ENCODE data around the gene ADORA2A.
"Not testable (repeated sequence)": the region's sequence is repeated elsewhere in the genome, so short reads cannot be mapped to it uniquely, and the experiment has no call there.

The ADORA2A gene

DNA sequence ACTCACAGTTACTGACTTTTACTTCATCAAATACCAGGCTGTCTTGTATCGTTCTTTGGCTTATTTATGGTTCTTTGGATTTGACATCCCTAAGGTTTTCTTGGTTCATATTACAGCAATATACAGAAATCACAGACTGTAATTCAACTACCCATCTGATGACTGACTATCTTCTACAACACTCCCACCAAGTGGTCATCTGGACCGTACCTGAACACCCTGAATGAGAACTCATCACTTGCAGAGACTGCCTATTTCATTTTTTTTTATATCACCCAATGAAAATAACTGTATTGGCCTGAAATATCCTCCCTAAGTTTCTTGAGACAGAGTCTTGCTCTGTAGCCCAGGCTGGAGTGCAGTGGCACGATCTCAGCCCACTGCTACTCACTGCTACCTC lies 58.2 kb downstream of the ADORA2A start:
- intact Hi-C loops (cut with DNase I; ENCODE audit: low total_unique reads) = no loop called here
- Histone ChIP-seq H3K27ac (no peak overlapping the region), H3K36me3 (no peaks in the 10 kb centered on the region), H3K4me1 (peaks cover 0 to 9% (median 0%) of the 10 kb centered on the region in 4 donors), H3K4me3 (no peak overlapping the region), H3K27me3 (no peaks in the 10 kb centered on the region), H3K9me3 (no peaks in the 10 kb centered on the region)
- TF ChIP-seq, protein P1, sequence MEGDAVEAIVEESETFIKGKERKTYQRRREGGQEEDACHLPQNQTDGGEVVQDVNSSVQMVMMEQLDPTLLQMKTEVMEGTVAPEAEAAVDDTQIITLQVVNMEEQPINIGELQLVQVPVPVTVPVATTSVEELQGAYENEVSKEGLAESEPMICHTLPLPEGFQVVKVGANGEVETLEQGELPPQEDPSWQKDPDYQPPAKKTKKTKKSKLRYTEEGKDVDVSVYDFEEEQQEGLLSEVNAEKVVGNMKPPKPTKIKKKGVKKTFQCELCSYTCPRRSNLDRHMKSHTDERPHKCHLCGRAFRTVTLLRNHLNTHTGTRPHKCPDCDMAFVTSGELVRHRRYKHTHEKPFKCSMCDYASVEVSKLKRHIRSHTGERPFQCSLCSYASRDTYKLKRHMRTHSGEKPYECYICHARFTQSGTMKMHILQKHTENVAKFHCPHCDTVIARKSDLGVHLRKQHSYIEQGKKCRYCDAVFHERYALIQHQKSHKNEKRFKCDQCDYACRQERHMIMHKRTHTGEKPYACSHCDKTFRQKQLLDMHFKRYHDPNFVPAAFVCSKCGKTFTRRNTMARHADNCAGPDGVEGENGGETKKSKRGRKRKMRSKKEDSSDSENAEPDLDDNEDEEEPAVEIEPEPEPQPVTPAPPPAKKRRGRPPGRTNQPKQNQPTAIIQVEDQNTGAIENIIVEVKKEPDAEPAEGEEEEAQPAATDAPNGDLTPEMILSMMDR (IDR thresholded peaks at IDR 0.05) = no peak
- no peak for DNase-seq

DNA sequence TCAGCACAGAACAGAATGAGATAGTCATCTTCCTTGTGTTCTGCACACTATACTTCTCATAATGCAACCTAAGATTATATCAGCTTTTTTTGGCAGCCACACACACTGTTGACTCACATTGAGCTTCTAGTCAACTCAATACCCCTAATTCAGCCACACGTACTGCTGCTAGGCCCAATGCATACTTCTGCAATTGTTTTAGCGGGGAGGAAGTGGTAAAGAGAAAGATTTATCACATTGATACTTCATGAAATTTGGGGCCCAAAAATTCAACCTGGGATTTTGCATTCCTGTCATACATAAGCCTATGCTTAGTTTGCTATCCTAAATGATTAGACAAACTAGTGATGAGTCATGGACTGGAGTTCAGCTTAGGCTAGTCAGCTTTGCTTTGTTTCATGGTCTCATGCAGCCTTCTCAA lies 59.1 kb downstream of the ADORA2A start:
- peaks cover 0 to 9% (median 0%) of the 10 kb centered on the region in 4 donors for H3K4me1 ChIP-seq
- H3K9me3 ChIP-seq = no peaks in the 10 kb centered on the region
- TF ChIP-seq, protein P1 (IDR thresholded peaks at IDR 0.05) = no peak
- intact Hi-C loops (cut with DNase I; ENCODE audit: low total_unique reads) = no loop called here
- H3K36me3 ChIP-seq = no peaks in the 10 kb centered on the region
- H3K27ac ChIP-seq = no peak overlapping the region
- no peak overlapping the region for H3K4me3 ChIP-seq
- no peaks in the 10 kb centered on the region for H3K27me3 ChIP-seq
- no peak for DNase-seq

DNA sequence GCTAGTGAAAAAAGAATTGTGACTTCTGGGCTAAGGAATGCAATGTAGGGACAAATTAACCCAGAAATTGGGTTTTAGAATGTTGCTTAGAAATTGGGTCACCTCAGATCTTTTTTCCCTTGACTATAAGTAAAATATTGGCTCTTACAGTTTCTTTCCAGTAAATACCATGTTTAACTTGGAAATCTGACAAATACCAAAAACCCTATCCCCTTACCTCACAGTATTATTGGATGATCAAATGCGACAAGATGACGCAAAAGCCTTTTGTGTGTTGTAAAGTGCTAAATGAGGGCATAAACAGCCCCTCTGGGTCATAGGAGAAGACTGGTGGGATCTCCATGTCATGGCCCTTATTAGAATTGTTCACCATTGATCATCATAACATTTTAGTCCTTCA lies 61.6 kb downstream of the ADORA2A start:
- no peaks in the 10 kb centered on the region for H3K36me3 ChIP-seq
- no peak overlapping the region for H3K4me3 ChIP-seq
- H3K27me3 ChIP-seq = peaks cover 0 to under 1% of the 10 kb centered on the region in 2 donors
- intact Hi-C loops (cut with DNase I; ENCODE audit: low total_unique reads) = no loop called here
- H3K4me1 ChIP-seq = no peaks in the 10 kb centered on the region
- H3K27ac ChIP-seq = no peak overlapping the region
- H3K9me3 ChIP-seq = no peaks in the 10 kb centered on the region
- no peak for DNase-seq
- TF ChIP-seq, protein P1 (IDR thresholded peaks at IDR 0.05) = no peak

DNA sequence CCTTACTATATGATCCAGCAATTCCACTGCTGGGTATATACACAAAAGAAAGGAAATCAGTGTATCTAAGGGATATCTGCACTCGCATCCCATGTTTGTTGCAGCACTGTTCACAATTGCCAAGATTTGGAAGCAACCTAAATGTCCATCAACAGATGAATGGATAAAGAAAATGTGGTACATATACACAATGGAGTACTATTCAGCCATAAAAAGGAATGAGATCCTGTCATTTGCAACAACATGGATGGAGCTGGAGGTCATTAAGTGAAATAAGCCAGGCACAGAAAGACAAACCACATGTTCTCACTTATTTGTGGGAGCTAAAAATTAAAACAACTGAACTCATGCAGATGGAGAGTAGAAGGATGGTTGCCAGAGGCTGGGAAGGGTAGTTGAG lies 62.0 kb downstream of the ADORA2A start:
- H3K27me3 ChIP-seq; H3K36me3 ChIP-seq; DNase-seq; H3K9me3 ChIP-seq; intact Hi-C loops (cut with DNase I; ENCODE audit: low total_unique reads); H3K27ac ChIP-seq; H3K4me1 ChIP-seq; H3K4me3 ChIP-seq: not testable (repeated sequence)

Measured in tibial artery (tissue), 4 donors.